ENCODE data around the gene KDM8.

DNA sequence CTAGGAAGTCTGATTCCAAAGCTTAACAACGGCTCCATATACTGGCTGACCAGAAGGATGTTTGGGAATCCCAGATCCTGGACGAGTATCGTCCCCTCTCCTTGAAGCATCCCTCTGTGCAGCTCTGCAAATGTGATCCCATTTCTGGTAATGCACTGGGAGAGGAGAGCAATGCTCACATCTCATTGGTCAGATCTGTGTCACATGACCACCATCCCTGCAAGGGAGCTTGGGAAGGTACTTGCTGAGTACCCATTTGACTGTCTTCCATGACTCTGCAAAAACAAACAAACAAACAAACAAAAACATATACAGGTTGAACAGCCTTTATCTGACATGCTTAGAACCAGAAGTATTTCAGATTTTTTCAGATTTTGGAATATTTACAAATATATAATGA lies 41.9 kb upstream of the KDM8 start:
- TF ChIP-seq, protein P1, sequence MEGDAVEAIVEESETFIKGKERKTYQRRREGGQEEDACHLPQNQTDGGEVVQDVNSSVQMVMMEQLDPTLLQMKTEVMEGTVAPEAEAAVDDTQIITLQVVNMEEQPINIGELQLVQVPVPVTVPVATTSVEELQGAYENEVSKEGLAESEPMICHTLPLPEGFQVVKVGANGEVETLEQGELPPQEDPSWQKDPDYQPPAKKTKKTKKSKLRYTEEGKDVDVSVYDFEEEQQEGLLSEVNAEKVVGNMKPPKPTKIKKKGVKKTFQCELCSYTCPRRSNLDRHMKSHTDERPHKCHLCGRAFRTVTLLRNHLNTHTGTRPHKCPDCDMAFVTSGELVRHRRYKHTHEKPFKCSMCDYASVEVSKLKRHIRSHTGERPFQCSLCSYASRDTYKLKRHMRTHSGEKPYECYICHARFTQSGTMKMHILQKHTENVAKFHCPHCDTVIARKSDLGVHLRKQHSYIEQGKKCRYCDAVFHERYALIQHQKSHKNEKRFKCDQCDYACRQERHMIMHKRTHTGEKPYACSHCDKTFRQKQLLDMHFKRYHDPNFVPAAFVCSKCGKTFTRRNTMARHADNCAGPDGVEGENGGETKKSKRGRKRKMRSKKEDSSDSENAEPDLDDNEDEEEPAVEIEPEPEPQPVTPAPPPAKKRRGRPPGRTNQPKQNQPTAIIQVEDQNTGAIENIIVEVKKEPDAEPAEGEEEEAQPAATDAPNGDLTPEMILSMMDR (IDR thresholded peaks at IDR 0.05), result no peak
- no peak for TF ChIP-seq EZH2 (IDR thresholded peaks at IDR 0.05; ENCODE audit: borderline replicate concordance, insufficient read depth, low read depth, low read length, poor library complexity, severe bottlenecking)
